H4 (cell line): Measurements from ENCODE around the gene DNM2. TPM values are rescaled to one million over a fixed set of nuclear protein-coding genes. Genes with fewer than 3 reads are reported as not detected.
A peak's percentile ranks its signal among the peaks of the same experiment; 100 is the strongest.

Source experiments
- DNase-seq: peaks from one replicate; pipeline ENCODE4 v3.0.0-alpha.2; 2015; ENCODE audit warnings: low spot score
- total RNA-seq: library from RNA; depleted of rRNA; stranded (reverse); fragments of >200 nt; shearing (Covaris generic); gene quantifications from 2 replicates; pipeline ENCODE4 v1.2.3, GENCODE V29; 2014

DNM2 gene
- total RNA-seq, 1 experiment from 2014 or later, result 31.0 TPM

DNA sequence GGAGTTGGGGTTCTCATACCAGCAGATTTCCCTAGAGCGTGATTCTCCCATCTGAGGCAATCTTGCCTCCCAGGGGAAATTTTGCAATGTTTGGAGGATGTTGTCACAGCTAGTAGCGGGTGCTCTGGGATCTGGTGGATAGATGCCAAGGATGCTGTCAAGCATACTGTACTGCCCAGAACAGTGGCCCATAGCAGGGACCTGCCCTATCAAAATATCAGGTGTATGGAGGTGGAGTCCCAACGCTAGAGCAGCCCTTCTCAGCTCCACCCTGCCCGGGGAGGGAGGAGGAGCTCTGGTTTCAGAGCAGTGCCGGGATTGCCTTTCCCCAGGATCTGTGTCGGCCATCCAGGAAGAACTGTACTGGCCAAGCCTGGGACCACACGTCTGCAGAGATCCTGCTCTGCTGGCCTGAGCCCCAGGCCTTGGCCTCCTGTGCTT is 27.5 kb upstream of the DNM2 start:
- no peak for DNase-seq

DNA sequence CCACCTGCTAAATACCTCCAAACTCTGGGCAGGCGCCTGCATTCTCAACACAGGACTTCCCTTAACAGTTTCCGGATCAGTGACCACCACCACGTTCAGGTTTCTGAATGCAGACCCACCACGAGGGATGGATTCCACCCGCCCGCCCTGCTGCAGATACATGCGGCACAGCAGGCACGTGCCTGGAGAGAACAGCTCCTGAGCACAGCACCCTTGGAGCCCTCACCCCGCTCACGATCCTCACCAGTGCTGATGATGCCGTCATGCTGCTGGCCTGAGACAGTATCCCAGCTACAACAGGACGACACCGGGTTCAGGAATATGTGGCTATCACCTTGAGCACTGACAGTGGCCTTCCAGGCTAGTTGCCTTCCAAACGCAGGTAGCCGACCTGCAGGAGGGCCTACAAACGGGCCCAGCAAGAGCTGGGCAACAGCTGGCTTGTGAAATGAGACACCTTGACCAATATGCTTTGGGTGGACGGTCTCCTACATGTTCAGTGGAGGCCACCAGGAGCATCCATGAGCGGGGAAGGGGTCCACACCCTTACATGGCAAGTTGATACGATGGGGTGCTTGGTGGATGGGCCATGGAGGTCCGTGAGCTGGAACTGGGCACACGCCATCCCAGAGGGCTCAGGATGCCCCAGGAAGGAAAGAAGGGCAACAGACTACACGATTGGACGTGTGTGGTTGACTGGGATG is 26.5 kb upstream of the DNM2 start:
- no peak for DNase-seq

DNA sequence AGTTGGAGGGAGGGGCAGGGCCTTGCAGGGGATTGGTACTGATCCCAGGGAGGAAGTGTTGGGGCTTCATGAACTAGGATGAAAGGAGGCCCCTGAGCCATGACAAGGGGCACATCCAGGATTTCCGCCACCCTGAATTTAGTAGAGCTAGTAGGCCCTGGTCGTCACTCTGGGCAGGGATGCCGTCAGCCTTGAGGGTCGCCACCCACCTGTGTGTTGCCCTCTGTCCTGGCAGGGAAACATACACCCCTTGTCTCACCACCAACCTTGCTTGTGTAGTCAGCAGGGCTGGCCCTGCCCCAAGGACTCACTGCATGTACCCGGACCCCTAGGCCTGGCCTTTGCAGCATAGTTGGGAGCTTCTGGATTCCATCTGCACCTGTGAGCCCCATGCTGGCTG is 26.0 kb upstream of the DNM2 start:
- no peak for DNase-seq

DNA sequence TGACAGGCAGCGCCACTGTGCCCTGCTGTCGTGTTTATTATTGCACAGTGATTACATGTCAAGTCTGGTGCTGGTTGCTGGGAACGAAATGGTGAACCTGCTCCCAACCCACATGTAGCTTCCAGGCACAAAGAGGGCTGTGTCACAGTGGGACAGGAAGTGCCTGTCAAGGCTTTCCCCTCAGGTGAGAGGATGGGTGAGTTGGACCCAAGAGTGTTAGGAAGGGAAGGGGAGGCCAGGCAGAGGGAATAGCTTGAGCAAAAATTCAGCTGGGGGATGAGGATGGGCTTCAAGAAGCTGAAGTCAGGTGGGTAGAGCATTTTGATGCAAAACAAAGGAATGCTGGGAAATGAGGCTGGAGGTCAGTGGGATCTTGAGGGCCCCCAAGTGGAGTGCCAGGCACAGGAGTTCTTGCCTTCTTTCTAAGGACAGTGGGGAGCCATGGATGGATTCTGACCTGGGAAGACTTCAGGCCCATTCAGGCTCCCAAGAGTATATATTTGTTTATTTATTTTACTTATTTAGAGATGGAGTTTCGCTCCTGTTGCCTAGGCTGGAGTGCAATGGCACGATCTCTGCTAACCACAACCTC is 25.1 kb upstream of the DNM2 start:
- no peak for DNase-seq

DNA sequence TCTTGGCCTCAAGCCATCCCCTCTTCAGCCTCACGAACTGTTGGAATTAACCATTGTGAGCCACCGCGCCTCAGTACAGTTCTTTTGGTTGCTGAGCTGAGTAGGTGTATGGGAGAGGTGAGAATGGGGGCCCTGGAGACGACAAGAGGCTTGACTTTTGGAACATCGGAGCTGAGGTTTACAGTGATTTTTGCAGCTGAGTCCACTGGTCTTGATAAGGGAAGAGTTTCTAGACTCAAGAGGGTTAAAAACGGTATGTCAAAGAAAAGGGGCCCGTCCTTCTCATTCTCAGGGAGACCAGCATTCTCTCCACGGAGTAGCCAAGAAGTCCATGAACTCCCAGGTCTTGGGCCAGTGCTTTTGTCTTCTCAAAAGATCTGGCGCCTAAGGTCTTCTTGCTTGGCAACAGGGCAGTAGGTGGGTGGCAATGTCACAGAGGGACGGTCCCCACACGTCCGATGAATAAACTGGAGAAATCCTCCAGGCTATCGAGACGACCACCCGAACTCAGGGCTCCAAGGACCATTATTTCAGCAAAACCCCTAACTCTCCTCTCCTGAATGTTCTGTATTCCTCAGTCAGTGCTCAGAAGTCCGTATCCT is 23.1 kb upstream of the DNM2 start:
- DNase-seq, result no peak

DNA sequence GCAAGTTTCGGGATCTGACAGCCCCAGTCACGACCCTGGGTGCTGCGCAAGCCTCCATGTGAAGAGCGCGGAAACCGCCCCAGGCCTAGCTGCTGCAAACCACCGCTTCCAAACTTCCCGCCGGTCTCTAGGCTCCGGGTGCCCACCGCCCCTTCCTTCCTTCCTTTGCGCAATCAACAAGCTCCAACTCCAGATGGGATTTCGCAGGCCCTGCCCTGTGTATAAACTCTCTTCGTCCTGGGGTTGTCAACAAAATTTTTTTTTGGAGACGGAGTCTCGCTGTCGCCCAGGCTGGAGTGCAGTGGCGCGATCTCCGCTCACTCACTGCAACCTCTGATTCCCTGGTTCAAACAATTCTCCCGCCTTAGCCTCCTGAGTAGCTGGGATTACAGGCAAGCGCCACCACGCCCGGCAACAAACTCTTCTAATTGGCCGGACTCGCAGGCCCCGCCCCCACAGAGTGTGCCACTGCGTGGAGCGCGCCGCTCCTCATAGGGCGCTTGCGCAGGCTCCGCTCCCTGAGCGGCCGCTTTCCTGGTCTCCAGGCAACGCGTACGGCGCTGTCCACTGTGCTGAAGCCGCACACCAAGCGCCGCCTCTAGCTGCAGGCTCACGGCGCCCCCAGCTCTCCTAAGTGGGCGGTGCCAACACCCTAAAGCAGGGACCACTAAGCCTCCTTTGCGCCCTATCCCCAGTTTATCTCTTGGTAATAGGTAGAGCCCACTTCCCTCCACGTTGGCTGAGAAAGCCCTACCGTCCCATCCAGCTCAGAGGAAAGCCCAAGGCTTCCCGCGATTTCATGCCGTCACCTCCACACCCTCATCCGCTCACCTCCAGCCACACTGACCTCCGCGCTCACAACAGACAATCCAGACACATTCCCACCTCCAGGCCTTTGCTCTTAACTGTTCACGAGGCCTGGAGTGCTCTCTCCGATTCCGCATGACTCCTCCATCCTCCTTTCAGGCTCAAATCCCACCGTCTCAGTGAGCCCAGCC is 22.2 kb upstream of the DNM2 start:
- no peak for DNase-seq

DNA sequence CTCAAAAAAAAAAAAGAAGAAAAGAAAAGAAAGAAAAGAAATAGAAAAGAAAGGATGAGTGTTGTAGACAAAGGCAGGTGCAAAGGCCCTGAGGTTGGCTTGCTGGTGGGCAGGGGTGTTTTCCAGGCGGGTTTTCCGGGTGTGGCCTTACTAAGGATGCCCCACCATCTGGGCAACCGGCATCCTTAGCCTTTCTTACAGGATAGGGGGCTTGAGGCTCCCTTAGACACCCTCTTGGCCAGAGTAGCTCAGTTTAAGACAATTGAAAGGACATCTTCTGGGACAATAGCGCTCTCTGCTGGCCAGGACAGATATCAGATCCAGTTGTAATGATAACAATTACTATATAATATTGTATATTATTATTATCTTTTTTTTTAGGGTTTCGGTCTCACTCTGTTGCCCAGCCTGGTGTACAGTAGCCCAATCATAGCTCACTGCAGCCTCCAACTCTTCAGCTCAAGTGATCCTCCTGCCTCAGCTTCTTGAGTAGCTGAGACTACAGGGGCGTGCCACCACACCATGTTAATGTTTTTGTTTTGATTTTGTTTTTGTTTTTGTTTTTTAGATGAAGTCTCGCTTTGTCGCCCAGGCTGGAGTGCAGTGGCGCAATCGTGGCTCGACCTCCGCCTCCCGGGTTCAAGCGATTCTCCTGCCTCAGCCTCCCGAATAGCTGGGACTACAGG is 18.1 kb upstream of the DNM2 start:
- DNase-seq, result peak; percentile 30

DNA sequence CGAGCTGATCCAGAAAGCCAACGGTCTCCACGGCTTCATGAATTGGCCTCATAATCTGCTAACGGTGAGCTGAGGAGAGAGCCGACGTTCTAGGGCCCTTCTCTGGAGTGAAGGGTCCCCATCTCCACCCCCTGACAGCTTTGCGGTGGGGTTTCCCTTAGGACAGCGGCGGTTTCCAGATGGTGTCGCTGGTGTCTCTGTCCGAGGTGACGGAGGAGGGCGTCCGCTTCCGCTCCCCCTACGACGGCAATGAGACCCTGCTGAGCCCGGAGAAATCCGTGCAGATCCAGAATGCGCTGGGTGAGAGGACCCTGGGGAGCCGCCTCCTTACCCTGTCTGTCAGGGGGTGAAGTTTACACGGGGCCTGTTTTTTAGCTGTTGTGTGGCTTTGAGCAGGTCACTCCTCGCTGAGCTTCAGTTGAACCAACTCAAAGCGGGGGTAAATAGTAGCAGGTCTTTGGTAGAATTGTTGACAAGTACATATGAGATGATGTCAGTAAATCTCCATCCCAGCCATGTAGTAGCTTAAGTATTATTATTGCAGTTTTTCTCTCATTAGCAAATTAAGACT is 15.8 kb upstream of the DNM2 start:
- no peak for DNase-seq

DNA sequence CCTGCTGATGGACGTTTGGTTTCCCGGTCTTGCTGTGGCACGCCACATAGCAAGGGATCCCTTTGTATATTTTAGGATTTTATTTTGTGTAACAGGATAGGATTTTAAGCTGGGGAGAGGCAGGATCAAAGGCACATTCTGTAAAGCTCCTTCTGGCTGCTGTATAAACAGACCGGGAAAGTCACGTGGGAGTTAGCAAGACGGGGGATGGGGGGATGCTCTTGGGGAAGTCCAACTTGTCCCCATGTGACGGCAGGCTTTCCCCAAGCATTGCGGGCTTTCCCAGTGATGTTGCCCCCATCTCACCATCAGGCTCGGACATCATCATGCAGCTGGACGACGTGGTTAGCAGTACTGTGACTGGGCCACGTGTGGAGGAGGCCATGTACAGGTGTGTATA is 10.9 kb upstream of the DNM2 start:
- DNase-seq, result no peak

DNA sequence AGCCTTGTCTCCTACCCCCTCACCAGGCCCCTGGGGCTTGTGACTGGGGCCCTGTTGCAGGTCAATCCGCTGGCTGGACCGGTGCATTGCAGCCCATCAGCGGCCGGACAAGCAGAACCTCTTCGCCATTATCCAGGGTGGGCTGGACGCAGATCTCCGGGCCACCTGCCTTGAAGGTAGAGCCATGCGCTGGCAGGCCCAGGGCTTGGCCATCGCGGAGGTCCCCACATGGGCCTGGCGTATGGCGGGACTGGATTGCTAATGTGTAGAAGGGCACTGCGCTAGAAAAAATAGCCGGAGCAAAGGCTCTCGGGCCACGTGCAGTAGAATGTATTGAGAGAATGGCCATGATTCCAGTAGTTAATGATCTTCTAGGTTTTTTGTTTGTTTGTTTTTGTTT is 10.4 kb upstream of the DNM2 start:
- DNase-seq, result no peak

DNA sequence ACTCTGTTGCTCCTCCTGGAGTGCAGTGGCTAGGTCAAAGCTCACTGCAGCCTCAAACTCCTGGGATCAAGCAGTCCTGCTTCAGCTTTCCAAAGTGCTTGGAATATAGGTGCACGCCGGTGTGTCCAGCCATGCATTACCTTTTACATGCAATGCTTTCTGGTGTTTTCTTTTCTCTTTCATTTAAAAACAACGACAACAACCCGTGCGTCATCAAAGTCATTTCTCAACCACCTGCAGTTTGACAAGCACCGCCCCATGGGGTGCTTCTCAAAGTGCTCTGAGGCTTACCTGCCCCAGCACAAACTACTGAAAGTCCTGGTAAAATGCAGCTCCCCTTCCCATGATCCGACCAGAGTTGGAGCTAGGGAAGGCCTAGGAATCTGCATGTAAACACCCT is 9.6 kb upstream of the DNM2 start:
- DNase-seq, result no peak

DNA sequence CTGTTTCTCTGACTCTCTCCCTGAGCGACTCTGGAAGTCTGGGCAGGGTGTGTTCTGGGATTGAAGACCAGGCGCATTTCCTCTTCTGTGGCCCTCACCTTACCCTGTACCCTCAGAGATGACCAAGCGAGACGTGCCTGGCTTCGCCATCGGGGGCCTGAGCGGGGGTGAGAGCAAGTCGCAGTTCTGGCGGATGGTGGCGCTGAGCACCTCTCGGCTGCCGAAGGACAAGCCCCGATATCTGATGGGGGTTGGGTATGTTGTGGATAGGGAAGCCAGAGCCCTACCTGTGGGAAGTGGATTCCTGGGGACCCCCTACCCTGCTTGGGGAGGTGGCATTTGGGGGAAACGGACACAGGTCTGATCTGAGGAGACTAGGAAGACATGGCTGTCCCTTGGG is 5.8 kb upstream of the DNM2 start:
- DNase-seq, result no peak

DNA sequence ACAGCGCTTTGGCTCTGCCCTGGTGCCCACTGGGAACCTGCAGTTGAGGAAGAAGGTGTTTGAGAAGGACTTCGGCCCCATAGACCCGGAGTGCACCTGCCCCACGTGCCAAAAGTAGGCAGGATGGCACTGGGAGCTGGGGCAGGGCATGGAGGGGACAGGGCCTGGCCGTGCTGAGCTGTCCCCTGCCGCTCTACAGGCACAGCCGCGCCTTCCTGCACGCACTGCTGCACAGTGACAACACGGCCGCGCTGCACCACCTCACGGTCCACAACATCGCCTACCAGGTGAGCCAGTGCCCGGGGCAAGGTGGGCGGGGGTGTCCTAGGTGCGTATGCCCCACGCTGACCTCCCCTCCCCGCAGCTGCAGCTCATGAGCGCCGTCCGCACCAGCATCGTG is 5.1 kb upstream of the DNM2 start:
- DNase-seq, result no peak

DNA sequence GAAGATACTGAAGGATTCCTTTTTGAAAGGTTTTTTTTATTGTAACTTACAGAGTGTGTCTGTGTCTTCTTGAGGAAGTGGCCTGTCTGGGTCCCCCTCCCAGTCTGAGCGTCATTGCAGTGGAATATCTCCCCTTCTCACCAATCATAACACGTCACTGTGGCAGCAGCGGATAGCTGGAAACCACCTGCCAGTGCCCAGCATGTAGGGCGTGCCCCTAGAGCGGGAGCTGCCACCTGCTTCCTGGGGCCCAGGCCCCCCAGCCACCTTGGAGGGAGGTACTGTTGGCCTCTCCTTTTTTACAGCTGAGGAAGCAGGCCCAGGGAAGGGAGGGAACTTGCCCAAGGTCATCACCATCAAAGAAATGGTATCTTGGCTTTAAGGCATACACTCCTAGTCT is 4.6 kb upstream of the DNM2 start:
- no peak for DNase-seq

DNA sequence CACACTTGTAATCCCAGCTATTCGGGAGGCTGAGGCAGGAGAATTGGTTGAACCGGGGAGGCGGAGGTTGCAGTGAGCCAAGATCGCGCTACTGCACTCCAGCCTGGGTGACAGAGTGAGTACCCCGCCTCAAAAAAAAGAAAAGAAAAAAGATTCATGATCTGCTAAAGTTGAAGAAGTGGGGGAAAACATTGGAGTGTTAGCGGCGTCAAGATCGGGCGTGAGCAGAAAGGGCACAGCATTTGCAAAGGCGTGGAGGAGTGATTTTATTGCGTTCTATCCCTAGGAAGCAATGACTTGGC is 874 bp upstream of the DNM2 start:
- DNase-seq, result no peak

DNA sequence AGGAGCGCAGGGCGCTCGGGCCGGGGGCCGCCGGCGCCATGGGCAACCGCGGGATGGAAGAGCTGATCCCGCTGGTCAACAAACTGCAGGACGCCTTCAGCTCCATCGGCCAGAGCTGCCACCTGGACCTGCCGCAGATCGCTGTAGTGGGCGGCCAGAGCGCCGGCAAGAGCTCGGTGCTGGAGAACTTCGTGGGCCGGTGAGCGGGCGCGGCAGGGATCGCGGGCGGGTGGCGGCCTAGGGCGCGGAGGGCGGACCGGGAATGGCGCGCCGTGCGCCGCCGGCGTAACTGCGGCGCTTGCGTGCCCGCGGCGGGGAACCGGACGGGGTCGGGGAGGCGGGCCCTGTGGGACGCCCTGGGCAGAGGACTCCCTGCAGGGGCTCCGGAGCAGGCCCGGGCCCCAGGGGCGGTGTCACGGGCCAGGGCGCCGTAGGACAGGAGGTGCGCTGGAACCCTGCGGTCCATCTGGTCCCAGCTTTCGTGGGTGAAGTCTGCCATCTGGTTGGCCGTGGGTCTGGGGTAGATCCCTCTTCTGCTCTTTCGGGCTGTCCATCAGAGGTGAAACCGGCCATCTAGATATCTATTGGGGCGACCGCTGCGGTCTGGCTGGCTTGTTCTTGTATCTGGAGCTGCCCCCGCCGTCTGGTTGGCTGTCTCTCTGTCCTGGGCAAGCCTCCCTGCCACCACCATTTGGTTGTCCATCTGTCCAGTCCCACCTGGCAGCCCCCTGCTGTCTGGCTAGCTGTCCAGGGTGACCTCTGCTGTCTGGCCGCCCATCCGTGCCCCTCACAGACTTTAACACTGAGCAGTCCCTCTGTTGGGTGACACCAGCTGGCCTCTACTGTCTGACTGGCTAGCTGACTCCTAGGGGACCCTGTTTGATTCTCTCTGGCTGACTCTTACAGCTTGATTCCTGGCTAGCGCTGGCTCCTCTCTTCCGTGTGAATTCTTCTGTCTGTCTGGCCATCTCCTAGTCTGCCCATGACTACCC is 622 bp downstream of the DNM2 start:
- DNase-seq, result no peak

DNA sequence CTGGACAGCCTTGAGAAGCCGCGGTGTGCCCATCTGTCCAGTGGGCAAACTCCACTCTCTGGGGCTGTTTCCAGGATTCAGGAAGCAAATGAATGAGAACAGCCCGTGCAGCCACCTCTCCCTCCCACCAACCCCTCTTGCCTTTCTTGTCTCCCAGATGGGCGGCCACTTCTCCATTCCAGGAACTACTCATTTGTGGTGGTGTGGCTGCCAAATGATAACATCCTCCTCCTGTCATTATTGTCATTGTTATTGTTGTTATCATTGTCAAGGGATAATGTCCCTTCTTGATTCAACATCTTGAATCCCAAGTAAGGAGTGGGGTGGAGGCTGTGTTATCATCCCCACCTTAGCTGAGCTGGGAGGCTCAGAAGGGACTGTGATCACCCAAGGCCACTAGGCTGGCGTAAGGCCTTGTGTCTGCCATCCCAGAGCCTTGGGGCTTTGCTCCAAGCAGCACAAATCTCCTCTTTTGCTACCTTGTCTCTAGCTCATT is 1.6 kb downstream of the DNM2 start:
- DNase-seq, result no peak

DNA sequence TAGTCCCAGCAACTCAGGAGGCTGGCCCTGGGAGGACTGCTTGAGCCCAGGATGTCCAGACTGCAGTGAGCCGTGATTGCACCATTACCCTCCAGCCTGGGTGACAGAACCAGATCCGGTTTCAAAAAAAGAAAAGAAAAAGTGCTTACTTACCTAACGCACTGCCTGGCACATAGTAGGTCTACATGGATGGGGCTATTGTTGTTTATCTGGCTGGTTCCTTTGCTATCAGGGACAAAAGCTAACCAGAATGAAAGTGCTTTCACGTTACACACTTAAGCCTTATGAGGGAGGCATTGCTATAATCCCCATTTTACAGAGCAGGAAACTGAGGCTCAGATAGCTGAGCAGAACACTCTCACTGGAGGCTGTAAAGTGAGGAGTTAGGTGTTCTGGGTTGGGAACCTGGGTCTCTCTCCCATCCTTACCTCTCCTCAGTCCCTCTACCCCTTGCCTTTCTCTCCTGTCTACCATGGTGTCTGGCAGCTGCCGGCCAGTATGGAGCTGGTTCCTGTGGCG is 2.8 kb downstream of the DNM2 start:
- DNase-seq, result no peak

DNA sequence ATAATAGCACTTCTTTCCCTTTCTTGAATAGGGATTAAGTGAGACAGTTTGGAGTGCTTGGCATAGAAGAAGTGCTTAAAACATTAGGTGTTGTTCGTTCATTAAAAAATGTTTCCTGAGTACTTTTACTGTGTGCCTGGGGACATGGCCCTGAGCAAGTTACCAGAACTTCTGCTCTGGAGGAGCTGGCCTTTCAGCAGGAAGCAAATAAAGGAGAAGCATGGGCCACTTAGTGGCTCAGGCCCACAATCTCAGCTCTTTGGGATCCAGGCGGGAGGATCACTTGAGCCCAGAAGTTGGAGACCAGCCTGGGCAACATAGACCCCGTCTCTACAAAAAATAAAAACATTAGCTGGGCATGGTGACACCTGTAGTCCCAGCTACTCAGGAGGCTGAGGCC is 5.7 kb downstream of the DNM2 start:
- no peak for DNase-seq

DNA sequence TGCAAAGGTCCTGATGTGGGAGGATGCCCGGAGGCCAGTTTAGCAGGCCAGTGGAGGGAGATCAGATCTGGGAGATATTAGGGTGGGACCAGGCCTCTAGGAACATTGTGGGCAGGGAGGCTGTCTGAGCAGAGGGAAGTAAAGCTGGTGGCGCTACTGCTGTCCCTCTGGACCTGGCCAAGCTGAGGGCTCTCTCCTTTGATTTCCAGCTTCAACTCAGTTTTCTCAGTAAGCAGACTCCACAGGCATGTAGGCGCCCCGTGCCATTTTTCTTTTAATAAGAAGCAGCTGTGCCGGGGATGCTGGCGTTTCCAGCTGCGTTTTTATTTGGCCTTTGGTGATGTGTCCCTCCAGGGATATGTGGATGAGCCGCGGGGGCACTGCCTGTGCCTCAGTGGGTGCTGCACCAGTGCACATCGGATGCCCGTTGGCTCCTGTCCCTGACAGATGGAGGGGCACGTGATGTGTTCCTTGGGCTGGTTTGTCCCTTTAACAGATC is 6.7 kb downstream of the DNM2 start:
- DNase-seq, result no peak
